ENCODE data around the gene SLC19A1. TPM values are rescaled to one million over a fixed set of nuclear protein-coding genes. Genes with fewer than 3 reads are reported as not detected.
A peak's percentile ranks its signal among the peaks of the same experiment; 100 is the strongest.

The SLC19A1 gene
- total RNA-seq, 2 donors from 2014 or later: 10.8 to 13.7 TPM

GRCh38 chr21:45514311-45515021 is 27.8 kb downstream of the SLC19A1 start:
- DNase-seq (no peak), ATAC-seq (no peak)
- Mint-ChIP-seq H3K27me3 (no peaks in the 10 kb centered on the region), H3K4me1 (peaks cover 8% of the 10 kb centered on the region), H3K27ac (no peak overlapping the region), H3K4me3 (no peak overlapping the region), H3K36me3 (ENCODE audit: low read depth) (peaks cover 2% of the 10 kb centered on the region)
- H3K9me3 ChIP-seq (ENCODE audit: control insufficient read depth, low read length, poor library complexity, severe bottlenecking): no peaks in the 10 kb centered on the region

GRCh38 chr21:45513741-45514310 is 28.4 kb downstream of the SLC19A1 start:
- DNase-seq: no peak
- Mint-ChIP-seq H3K27me3 (no peaks in the 10 kb centered on the region), H3K4me1 (peaks cover 8% of the 10 kb centered on the region), H3K27ac (no peak overlapping the region), H3K4me3 (no peak overlapping the region), H3K36me3 (ENCODE audit: low read depth) (peaks cover 2% of the 10 kb centered on the region)
- ATAC-seq: no peak
- no peaks in the 10 kb centered on the region for H3K9me3 ChIP-seq (ENCODE audit: control insufficient read depth, low read length, poor library complexity, severe bottlenecking)

DNA sequence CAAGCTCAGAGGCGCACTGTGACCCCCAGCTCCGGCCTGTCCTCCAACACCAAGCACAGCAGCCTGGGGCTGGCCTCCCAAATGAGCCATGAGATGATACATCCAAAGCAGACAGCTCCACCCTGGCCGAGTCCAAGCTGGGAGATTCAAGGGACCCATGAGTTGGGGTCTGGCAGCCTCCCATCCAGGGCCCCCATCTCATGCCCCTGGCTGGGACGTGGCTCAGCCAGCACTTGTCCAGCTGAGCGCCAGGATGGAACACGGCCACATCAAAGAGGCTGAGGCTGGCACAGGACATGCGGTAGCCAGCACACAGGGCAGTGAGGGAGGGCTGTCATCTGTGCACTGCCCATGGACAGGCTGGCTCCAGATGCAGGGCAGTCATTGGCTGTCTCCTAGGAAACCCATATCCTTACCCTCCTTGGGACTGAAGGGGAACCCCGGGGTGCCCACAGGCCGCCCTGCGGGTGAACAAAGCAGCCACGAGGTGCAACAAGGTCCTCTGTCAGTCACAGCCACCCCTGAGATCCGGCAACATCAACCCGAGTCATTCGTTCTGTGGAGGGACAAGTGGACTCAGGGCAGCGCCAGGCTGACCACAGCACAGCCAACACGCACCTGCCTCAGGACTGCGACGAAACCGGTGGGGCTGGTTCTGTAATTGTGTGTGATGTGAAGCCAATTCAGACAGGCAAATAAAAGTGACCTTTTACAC is 29.1 kb downstream of the SLC19A1 start:
- no peak for DNase-seq
- Mint-ChIP-seq H3K4me1 (peaks cover 12% of the 10 kb centered on the region), H3K27ac (peak overlapping the region; percentile 21), H3K27me3 (no peaks in the 10 kb centered on the region), H3K4me3 (no peak overlapping the region), H3K36me3 (ENCODE audit: low read depth) (peaks cover 2% of the 10 kb centered on the region)
- ATAC-seq: peak; percentile 38
- no peaks in the 10 kb centered on the region for H3K9me3 ChIP-seq (ENCODE audit: control insufficient read depth, low read length, poor library complexity, severe bottlenecking)

- ATAC-seq: no peak
- peaks cover 8% of the 10 kb centered on the region for H3K4me1 Mint-ChIP-seq
- no peak overlapping the region for H3K4me3 Mint-ChIP-seq
- H3K36me3 Mint-ChIP-seq (ENCODE audit: low read depth): no peaks in the 10 kb centered on the region
- H3K27ac Mint-ChIP-seq: peak overlapping the region; percentile 21
- DNase-seq: no peak
- H3K27me3 Mint-ChIP-seq: no peaks in the 10 kb centered on the region
- H3K9me3 ChIP-seq (ENCODE audit: control insufficient read depth, low read length, poor library complexity, severe bottlenecking): no peaks in the 10 kb centered on the region
These were observed 29.6 kb downstream of the SLC19A1 start for GRCh38 chr21:45512626-45513002.

DNA sequence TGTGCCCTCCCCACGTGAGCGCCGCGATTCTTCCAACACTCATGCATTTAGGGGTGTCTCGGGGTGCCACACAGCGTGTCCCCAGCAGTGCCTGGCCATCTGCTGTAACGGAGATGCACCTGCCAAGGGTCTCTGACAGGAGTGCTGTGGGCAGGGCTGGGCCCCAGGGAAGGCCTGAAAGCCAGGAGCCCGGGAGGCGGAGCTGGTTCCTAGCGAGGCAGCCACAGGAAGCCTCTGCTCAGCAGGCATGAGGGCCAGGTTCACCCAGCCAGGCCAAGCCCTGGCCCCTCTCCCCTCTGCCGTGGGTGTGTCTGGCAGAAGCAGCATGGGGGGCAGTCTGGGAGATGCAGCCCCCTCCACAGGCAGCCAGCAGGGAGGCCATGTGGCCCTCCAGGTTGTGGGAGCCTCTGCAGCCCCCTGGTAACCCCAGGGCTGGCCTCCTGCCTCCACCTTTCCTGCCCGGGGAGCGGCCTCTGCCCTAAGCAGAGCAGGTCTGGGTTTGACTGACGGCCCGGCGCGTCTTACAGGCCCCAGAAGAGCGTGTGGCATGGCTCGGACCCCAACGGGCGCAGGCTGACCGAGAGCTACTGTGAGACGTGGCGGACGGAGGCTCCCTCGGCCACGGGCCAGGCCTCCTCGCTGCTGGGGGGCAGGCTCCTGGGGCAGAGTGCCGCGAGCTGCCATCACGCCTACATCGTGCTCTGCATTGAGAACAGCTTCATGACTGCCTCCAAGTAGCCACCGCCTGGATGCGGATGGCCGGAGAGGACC is 30.4 kb downstream of the SLC19A1 start:
- peaks cover 8% of the 10 kb centered on the region for H3K4me1 Mint-ChIP-seq
- no peak for DNase-seq
- no peaks in the 10 kb centered on the region for H3K9me3 ChIP-seq (ENCODE audit: control insufficient read depth, low read length, poor library complexity, severe bottlenecking)
- no peak overlapping the region for H3K4me3 Mint-ChIP-seq
- peak overlapping the region; percentile 24 for H3K27ac Mint-ChIP-seq
- no peaks in the 10 kb centered on the region for H3K27me3 Mint-ChIP-seq
- H3K36me3 Mint-ChIP-seq (ENCODE audit: low read depth): no peaks in the 10 kb centered on the region
- no peak for ATAC-seq

GRCh38 chr21:45511007-45511406 is 31.2 kb downstream of the SLC19A1 start:
- Mint-ChIP-seq H3K4me3 (no peak overlapping the region), H3K27ac (peak overlapping the region; percentile 24), H3K4me1 (peaks cover 8% of the 10 kb centered on the region), H3K36me3 (ENCODE audit: low read depth) (no peaks in the 10 kb centered on the region), H3K27me3 (no peaks in the 10 kb centered on the region)
- no peak for DNase-seq
- ATAC-seq: no peak
- no peaks in the 10 kb centered on the region for H3K9me3 ChIP-seq (ENCODE audit: control insufficient read depth, low read length, poor library complexity, severe bottlenecking)

DNA sequence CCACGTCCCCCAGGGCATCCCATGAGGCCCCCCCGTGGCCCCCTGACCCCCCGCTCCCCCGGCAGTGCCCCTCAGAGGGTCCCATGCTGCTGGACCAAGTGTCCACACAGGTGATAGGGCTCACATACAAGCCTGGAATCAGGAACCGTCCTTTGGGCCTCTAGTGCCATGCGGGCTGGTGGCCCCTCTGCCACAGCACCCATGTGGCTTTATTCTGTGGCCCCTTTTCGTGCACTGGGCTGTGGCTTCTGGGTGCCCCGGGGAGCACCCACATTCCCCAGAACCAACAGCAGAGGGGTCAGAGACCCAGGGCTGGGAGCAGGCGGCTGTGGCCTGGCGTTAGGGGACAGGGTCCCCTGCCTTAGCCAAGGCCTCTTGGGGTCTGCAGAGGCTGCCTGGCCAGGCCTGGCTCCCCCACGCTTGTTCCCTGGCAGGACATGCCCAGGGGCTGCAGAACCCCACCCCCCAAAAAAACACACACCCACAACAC is 31.7 kb downstream of the SLC19A1 start:
- H3K27me3 Mint-ChIP-seq: no peaks in the 10 kb centered on the region
- ATAC-seq: no peak
- H3K4me1 Mint-ChIP-seq: peaks cover 8% of the 10 kb centered on the region
- no peaks in the 10 kb centered on the region for H3K36me3 Mint-ChIP-seq (ENCODE audit: low read depth)
- no peaks in the 10 kb centered on the region for H3K9me3 ChIP-seq (ENCODE audit: control insufficient read depth, low read length, poor library complexity, severe bottlenecking)
- no peak overlapping the region for H3K27ac Mint-ChIP-seq
- H3K4me3 Mint-ChIP-seq: no peak overlapping the region
- DNase-seq: no peak

- no peak overlapping the region for H3K4me3 Mint-ChIP-seq
- H3K9me3 ChIP-seq (ENCODE audit: control insufficient read depth, low read length, poor library complexity, severe bottlenecking): no peaks in the 10 kb centered on the region
- peak in 1 of 3 donors; percentile 7 for DNase-seq
- H3K4me1 Mint-ChIP-seq: peaks cover 8% of the 10 kb centered on the region
- H3K27me3 Mint-ChIP-seq: no peaks in the 10 kb centered on the region
- no peak overlapping the region for H3K27ac Mint-ChIP-seq
- ATAC-seq: no peak
- no peaks in the 10 kb centered on the region for H3K36me3 Mint-ChIP-seq (ENCODE audit: low read depth)
These were observed 32.4 kb downstream of the SLC19A1 start for GRCh38 chr21:45509566-45510465.

- H3K27ac Mint-ChIP-seq: no peak overlapping the region
- H3K36me3 Mint-ChIP-seq (ENCODE audit: low read depth): no peaks in the 10 kb centered on the region
- no peaks in the 10 kb centered on the region for H3K9me3 ChIP-seq (ENCODE audit: control insufficient read depth, low read length, poor library complexity, severe bottlenecking)
- H3K27me3 Mint-ChIP-seq: no peaks in the 10 kb centered on the region
- no peak overlapping the region for H3K4me3 Mint-ChIP-seq
- peaks cover 8% of the 10 kb centered on the region for H3K4me1 Mint-ChIP-seq
- DNase-seq (peak in 1 of 3 donors; percentile 5), ATAC-seq (no peak)
These were observed 33.4 kb downstream of the SLC19A1 start for GRCh38 chr21:45508607-45509565.

GRCh38 chr21:45507888-45508508 is 34.2 kb downstream of the SLC19A1 start:
- Mint-ChIP-seq H3K27ac (no peak overlapping the region), H3K27me3 (no peaks in the 10 kb centered on the region), H3K4me3 (no peak overlapping the region), H3K4me1 (peaks cover 6% of the 10 kb centered on the region), H3K36me3 (ENCODE audit: low read depth) (no peaks in the 10 kb centered on the region)
- no peak for ATAC-seq
- DNase-seq: no peak
- H3K9me3 ChIP-seq (ENCODE audit: control insufficient read depth, low read length, poor library complexity, severe bottlenecking): no peaks in the 10 kb centered on the region

DNA sequence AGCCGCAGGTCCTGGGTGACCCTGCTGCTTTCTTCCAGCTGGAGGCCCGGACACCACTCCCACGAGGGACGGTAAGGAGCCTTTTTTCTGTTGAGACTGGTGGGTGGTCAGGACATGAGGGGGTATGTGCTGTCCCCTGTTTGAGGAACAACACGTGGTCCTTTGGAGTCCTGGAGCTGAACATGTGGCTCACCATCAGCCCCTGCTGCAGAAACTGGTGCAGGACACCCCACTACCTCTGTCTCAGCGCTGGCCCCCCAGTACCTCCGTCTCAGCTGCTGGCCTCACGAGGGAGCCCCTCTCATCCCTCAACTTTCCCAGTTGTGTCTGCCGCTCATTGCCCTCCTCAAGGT is 34.7 kb downstream of the SLC19A1 start:
- DNase-seq: no peak
- no peaks in the 10 kb centered on the region for H3K9me3 ChIP-seq (ENCODE audit: control insufficient read depth, low read length, poor library complexity, severe bottlenecking)
- no peaks in the 10 kb centered on the region for H3K36me3 Mint-ChIP-seq (ENCODE audit: low read depth)
- H3K27me3 Mint-ChIP-seq: no peaks in the 10 kb centered on the region
- no peak for ATAC-seq
- no peak overlapping the region for H3K27ac Mint-ChIP-seq
- no peak overlapping the region for H3K4me3 Mint-ChIP-seq
- peaks cover 4% of the 10 kb centered on the region for H3K4me1 Mint-ChIP-seq

All from T-helper 17 cell (primary cell).